Measurements from ENCODE around the gene ASCL2. TPM values are rescaled to one million over a fixed set of nuclear protein-coding genes. Genes with fewer than 3 reads are reported as not detected.

ASCL2 gene
- polyA plus RNA-seq, 2 donors = 0.95 to 1.7 TPM

GRCh38 chr11:2222451-2222850 lies 47.9 kb downstream of the ASCL2 start:
- no peaks in the 10 kb centered on the region for H3K36me3 ChIP-seq (ENCODE audit: control insufficient read depth in 2 of 2, insufficient read depth in 2 of 2, low read length in 1 of 2)
- WGBS, 2 donors = 76 to 79% methylated on average over 4 of the region's 4 CpGs
- no peak overlapping the region for H3K4me3 ChIP-seq (ENCODE audit: low read depth in 1 of 2, low read length in 2 of 2)
- no peaks in the 10 kb centered on the region for H3K27me3 ChIP-seq (ENCODE audit: control insufficient read depth in 1 of 2, insufficient read depth in 2 of 2, low read length in 2 of 2)
- H3K27ac ChIP-seq (ENCODE audit: low read depth in 2 of 2, low read length in 1 of 2) = no peak overlapping the region
- H3K9me3 ChIP-seq (ENCODE audit: control insufficient read depth in 2 of 2, insufficient read depth in 1 of 2, low read depth in 1 of 2, low read length in 1 of 2) = no peaks in the 10 kb centered on the region
- H3K4me1 ChIP-seq (ENCODE audit: control insufficient read depth in 2 of 2, insufficient read depth in 2 of 2, low read length in 1 of 2) = peaks cover 0 to 4% of the 10 kb centered on the region in 2 donors

- no peaks in the 10 kb centered on the region for H3K36me3 ChIP-seq (ENCODE audit: control insufficient read depth in 2 of 2, insufficient read depth in 2 of 2, low read length in 1 of 2)
- no peaks in the 10 kb centered on the region for H3K27me3 ChIP-seq (ENCODE audit: control insufficient read depth in 1 of 2, insufficient read depth in 2 of 2, low read length in 2 of 2)
- peaks cover 0 to 12% of the 10 kb centered on the region in 2 donors for H3K4me1 ChIP-seq (ENCODE audit: control insufficient read depth in 2 of 2, insufficient read depth in 2 of 2, low read length in 1 of 2)
- WGBS, 2 donors = 87 to 88% methylated on average over 1 of the region's 1 CpG
- no peak overlapping the region for H3K27ac ChIP-seq (ENCODE audit: low read depth in 2 of 2, low read length in 1 of 2)
- no peaks in the 10 kb centered on the region for H3K9me3 ChIP-seq (ENCODE audit: control insufficient read depth in 2 of 2, insufficient read depth in 1 of 2, low read depth in 1 of 2, low read length in 1 of 2)
- no peak overlapping the region for H3K4me3 ChIP-seq (ENCODE audit: low read depth in 1 of 2, low read length in 2 of 2)
Measured at GRCh38 chr11:2221591-2221990, 48.8 kb downstream of the ASCL2 start.

- Histone ChIP-seq H3K27me3 (ENCODE audit: control insufficient read depth in 1 of 2, insufficient read depth in 2 of 2, low read length in 2 of 2) (no peaks in the 10 kb centered on the region), H3K4me1 (ENCODE audit: control insufficient read depth in 2 of 2, insufficient read depth in 2 of 2, low read length in 1 of 2) (peaks cover 0 to 12% of the 10 kb centered on the region in 2 donors), H3K36me3 (ENCODE audit: control insufficient read depth in 2 of 2, insufficient read depth in 2 of 2, low read length in 1 of 2) (no peaks in the 10 kb centered on the region), H3K27ac (ENCODE audit: low read depth in 2 of 2, low read length in 1 of 2) (no peak overlapping the region), H3K9me3 (ENCODE audit: control insufficient read depth in 2 of 2, insufficient read depth in 1 of 2, low read depth in 1 of 2, low read length in 1 of 2) (no peaks in the 10 kb centered on the region), H3K4me3 (ENCODE audit: low read depth in 1 of 2, low read length in 2 of 2) (no peak overlapping the region)
- 84 to 86% methylated on average over 1 of the region's 1 CpG for WGBS, 2 donors
Measured at GRCh38 chr11:2221024-2221423, 49.4 kb downstream of the ASCL2 start.

DNA sequence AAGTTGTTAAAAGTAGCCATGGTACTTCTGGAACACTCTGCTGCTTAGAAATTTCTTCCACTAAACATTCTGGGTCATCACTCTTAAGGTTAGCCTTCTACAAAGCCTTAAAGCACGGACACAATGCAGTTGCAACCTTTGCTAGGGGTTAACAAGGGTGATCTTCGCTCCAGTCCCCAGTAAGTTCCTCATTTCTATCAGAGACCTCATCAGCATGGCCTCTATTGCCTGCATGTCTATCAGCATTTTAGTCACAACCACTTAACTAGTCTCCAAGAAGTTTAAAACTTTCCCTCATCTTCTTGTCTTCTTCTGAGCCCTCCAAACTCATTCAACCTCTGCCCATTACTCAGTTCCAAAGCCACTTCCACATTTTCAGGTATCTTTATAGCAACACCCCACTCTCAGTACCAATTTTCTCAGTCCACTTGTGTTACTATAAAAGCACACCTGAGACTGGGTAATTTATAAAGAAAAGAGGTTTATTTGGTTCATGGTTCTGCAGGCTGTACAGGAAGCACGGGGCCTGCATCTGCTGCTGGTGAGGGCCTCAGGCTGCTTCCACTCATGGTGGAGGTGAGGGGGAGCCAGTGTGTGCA lies 50.1 kb downstream of the ASCL2 start:
- Histone ChIP-seq H3K36me3 (ENCODE audit: control insufficient read depth in 2 of 2, insufficient read depth in 2 of 2, low read length in 1 of 2) (no peaks in the 10 kb centered on the region), H3K4me1 (ENCODE audit: control insufficient read depth in 2 of 2, insufficient read depth in 2 of 2, low read length in 1 of 2) (peaks cover 0 to 12% of the 10 kb centered on the region in 2 donors), H3K27ac (ENCODE audit: low read depth in 2 of 2, low read length in 1 of 2) (no peak overlapping the region), H3K4me3 (ENCODE audit: low read depth in 1 of 2, low read length in 2 of 2) (no peak overlapping the region), H3K9me3 (ENCODE audit: control insufficient read depth in 2 of 2, insufficient read depth in 1 of 2, low read depth in 1 of 2, low read length in 1 of 2) (no peaks in the 10 kb centered on the region), H3K27me3 (ENCODE audit: control insufficient read depth in 1 of 2, insufficient read depth in 2 of 2, low read length in 2 of 2) (no peaks in the 10 kb centered on the region)
- WGBS, 2 donors = 77 to 82% methylated on average over 3 of the region's 3 CpGs

DNA sequence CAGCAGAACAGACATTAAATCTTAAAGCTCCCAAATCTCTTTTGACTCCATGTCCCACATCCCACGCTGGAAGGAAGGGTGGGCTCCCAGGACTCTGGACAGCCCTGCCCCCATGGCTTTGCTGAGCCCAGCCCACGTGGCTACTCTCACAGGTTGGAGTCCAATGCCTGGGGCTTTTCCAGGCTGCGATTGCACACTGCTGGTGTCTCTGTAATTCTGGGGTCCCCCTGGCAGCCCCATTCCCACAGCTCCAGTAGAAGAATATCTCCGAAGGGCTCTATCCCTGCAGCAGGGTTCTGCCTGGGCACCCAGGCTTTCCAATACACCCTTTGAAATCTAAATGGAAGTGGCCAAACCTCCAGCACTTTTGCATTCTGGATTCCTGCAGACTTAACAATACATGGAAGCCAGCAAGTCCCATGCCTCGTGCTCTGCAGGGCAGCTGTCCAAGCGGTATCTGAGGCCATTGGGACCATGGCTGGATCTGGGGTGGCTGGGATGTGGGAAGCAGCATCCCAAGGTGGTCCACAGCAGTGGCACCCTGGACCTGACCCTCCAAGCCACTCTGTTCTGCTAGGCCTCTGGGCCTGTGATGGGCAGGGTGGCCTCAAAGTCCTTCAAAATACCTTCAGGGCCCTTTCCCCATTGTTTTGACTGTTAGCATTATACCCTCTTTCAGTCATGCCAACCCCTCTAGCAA lies 50.9 kb downstream of the ASCL2 start:
- no peak overlapping the region for H3K4me3 ChIP-seq (ENCODE audit: low read depth in 1 of 2, low read length in 2 of 2)

More for the DNA sequence above, 50.9 kb downstream of the ASCL2 start:
- Histone ChIP-seq H3K27ac (ENCODE audit: low read depth in 2 of 2, low read length in 1 of 2) (no peak overlapping the region), H3K27me3 (ENCODE audit: control insufficient read depth in 1 of 2, insufficient read depth in 2 of 2, low read length in 2 of 2) (no peaks in the 10 kb centered on the region), H3K9me3 (ENCODE audit: control insufficient read depth in 2 of 2, insufficient read depth in 1 of 2, low read depth in 1 of 2, low read length in 1 of 2) (no peaks in the 10 kb centered on the region), H3K36me3 (ENCODE audit: control insufficient read depth in 2 of 2, insufficient read depth in 2 of 2, low read length in 1 of 2) (no peaks in the 10 kb centered on the region), H3K4me1 (ENCODE audit: control insufficient read depth in 2 of 2, insufficient read depth in 2 of 2, low read length in 1 of 2) (peaks cover 0 to 12% of the 10 kb centered on the region in 2 donors)
- WGBS, 2 donors = 77 to 83% methylated on average over 6 of the region's 6 CpGs

Other genes with a start within 250 kb of the ASCL2 start
- gene IGF2, start 131.2 kb downstream of the ASCL2 start, polyA plus RNA-seq = 1 to 10 TPM; 2.4 to 3.2 TPM
- gene INS, start 109.4 kb downstream of the ASCL2 start, polyA plus RNA-seq = 1 to 10 TPM; 1.4 to 3.3 TPM
- gene TH, start 98.8 kb downstream of the ASCL2 start, polyA plus RNA-seq = 1 to 10 TPM in 1 of 2 donors, under 1 TPM in 1; 0.24 to 1.7 TPM
- under 1 TPM; 0.42 to 0.45 TPM for gene C11orf21, start 31.3 kb upstream of the ASCL2 start, polyA plus RNA-seq
- gene TSPAN32, start 31.4 kb upstream of the ASCL2 start, polyA plus RNA-seq = under 1 TPM; 0.47 to 0.51 TPM
- 100 to 1,000 TPM in 1 of 2 donors, 10 to 100 TPM in 1; 56.8 to 175 TPM for gene CD81, start 106.7 kb upstream of the ASCL2 start, polyA plus RNA-seq
- gene TSSC4, start 130.2 kb upstream of the ASCL2 start, polyA plus RNA-seq = 10 to 100 TPM; 29.5 to 34.6 TPM
- under 1 TPM in 1 of 2 donors, not detected in 1; 0.01 TPM for gene TRPM5, start 173.9 kb upstream of the ASCL2 start, polyA plus RNA-seq
- gene KCNQ1, start 174.4 kb upstream of the ASCL2 start, polyA plus RNA-seq = under 1 TPM; 0.31 to 0.52 TPM